Ishikawa (cell line): ENCODE data around the gene KLRG1.

ENCODE experiments used
- CEBPB ChIP-seq: IDR thresholded peaks from 2 replicates; pipeline ENCODE4 v1.6.1; 2012
- RAD21 ChIP-seq: IDR thresholded peaks from 2 replicates; pipeline ENCODE4 v1.6.1; 2012; ENCODE audit warnings: low read depth
- TEAD4 ChIP-seq: IDR thresholded peaks from 2 replicates; pipeline ENCODE4 v1.6.1; 2012
- YY1 ChIP-seq: IDR thresholded peaks from 2 replicates; pipeline ENCODE4 v1.6.1; 2012; ENCODE audit warnings: low read depth
- TF ChIP-seq, protein P1 (sequence below): IDR thresholded peaks from 2 replicates; pipeline ENCODE4 v1.6.1; 2012; ENCODE audit warnings: low read depth, mild to moderate bottlenecking
- TF ChIP-seq, protein P2 (sequence below): IDR thresholded peaks from 2 replicates; pipeline ENCODE4 v1.6.1; 2012

DNA sequence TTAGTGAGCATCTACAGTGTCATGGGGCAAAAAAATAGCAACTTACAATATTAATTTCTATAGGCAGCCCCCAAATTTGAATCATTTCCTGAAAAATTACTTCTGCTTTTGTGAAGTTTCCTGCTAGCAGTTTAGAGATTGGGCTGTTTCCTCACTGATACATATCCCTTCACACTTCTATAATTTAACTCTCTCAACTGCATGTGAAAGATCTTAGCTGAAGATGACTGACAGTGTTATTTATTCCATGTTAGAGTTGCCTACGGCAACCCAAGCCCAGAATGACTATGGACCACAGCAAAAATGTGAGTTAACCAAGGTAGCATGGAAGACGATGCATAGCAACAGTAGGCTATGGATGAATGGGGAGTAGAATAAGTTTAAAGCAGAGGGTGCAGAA, at the start of gene KLRG1:
- TF ChIP-seq CEBPB (no peak), RAD21 (no peak), TEAD4 (no peak), YY1 (no peak)
- TF ChIP-seq, protein P1, sequence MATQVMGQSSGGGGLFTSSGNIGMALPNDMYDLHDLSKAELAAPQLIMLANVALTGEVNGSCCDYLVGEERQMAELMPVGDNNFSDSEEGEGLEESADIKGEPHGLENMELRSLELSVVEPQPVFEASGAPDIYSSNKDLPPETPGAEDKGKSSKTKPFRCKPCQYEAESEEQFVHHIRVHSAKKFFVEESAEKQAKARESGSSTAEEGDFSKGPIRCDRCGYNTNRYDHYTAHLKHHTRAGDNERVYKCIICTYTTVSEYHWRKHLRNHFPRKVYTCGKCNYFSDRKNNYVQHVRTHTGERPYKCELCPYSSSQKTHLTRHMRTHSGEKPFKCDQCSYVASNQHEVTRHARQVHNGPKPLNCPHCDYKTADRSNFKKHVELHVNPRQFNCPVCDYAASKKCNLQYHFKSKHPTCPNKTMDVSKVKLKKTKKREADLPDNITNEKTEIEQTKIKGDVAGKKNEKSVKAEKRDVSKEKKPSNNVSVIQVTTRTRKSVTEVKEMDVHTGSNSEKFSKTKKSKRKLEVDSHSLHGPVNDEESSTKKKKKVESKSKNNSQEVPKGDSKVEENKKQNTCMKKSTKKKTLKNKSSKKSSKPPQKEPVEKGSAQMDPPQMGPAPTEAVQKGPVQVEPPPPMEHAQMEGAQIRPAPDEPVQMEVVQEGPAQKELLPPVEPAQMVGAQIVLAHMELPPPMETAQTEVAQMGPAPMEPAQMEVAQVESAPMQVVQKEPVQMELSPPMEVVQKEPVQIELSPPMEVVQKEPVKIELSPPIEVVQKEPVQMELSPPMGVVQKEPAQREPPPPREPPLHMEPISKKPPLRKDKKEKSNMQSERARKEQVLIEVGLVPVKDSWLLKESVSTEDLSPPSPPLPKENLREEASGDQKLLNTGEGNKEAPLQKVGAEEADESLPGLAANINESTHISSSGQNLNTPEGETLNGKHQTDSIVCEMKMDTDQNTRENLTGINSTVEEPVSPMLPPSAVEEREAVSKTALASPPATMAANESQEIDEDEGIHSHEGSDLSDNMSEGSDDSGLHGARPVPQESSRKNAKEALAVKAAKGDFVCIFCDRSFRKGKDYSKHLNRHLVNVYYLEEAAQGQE, result no peak
- TF ChIP-seq, protein P2, sequence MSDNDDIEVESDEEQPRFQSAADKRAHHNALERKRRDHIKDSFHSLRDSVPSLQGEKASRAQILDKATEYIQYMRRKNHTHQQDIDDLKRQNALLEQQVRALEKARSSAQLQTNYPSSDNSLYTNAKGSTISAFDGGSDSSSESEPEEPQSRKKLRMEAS, result no peak
